ENCODE results near the gene ZNF521. TPM values are rescaled to one million over a fixed set of nuclear protein-coding genes. Genes with fewer than 3 reads are reported as not detected.

ZNF521 gene
- total RNA-seq, 1 experiment from 2014 or later = not detected

- BruUV-seq (replicated peaks) = no TSS peak
- no peaks in the 10 kb centered on the region for H4K20me1 ChIP-seq (ENCODE audit: insufficient read depth)
- intact Hi-C loops (cut with micrococcal nuclease; ENCODE audit: unreplicated experiment) = no loop called here
- DNase-seq = no peak
- no peaks in the 10 kb centered on the region for H3F3A ChIP-seq (ENCODE audit: insufficient read depth, low read depth)
- no peak overlapping the region for H2AFZ ChIP-seq
- H3K4me1 ChIP-seq (replicated peaks; ENCODE audit: insufficient read depth) = no peaks in the 10 kb centered on the region
- H3K79me2 ChIP-seq (ENCODE audit: low read depth) = no peaks in the 10 kb centered on the region
- no peaks in the 10 kb centered on the region for H3K27me3 ChIP-seq (ENCODE audit: insufficient read depth, low read depth)
- POLR2A ChIA-PET (ENCODE audit: unreplicated experiment) = no interaction called here
- no peak overlapping the region for H3K4me3 ChIP-seq
- CTCF ChIA-PET = no interaction called here
- no peak overlapping the region for H3K27ac ChIP-seq
- TF ChIP-seq CTCF (conservative IDR thresholded peaks at IDR 0.05) (no peak), EZH2 (IDR thresholded peaks at IDR 0.05; ENCODE audit: low read depth) (no peak)
- H3K36me3 ChIP-seq (ENCODE audit: low read depth) = no peaks in the 10 kb centered on the region
- no peak overlapping the region for H3K4me2 ChIP-seq
- no peaks in the 10 kb centered on the region for H3K9me3 ChIP-seq (ENCODE audit: insufficient read depth, low read depth)
- no peaks in the 10 kb centered on the region for H3K9me2 ChIP-seq (ENCODE audit: insufficient read depth)
Measured at GRCh38 chr18:25237571-25238267, 114.2 kb downstream of the ZNF521 start.

GRCh38 chr18:25236736-25237135, 115.2 kb downstream of the ZNF521 start:
- H3K27ac ChIP-seq = no peak overlapping the region
- intact Hi-C loops (cut with micrococcal nuclease; ENCODE audit: unreplicated experiment) = no loop called here
- no peak for TF ChIP-seq CTCF (conservative IDR thresholded peaks at IDR 0.05)
- no peak for TF ChIP-seq EZH2 (IDR thresholded peaks at IDR 0.05; ENCODE audit: low read depth)
- H3K27me3 ChIP-seq (ENCODE audit: insufficient read depth, low read depth) = no peaks in the 10 kb centered on the region
- H3K36me3 ChIP-seq (ENCODE audit: low read depth) = no peaks in the 10 kb centered on the region
- H3K9me3 ChIP-seq (ENCODE audit: insufficient read depth, low read depth) = no peaks in the 10 kb centered on the region
- DNase-seq = no peak
- no peak overlapping the region for H3K4me3 ChIP-seq
- CTCF ChIA-PET = no interaction called here
- BruUV-seq (replicated peaks) = no TSS peak
- no peaks in the 10 kb centered on the region for H4K20me1 ChIP-seq (ENCODE audit: insufficient read depth)
- no peak overlapping the region for H3K4me2 ChIP-seq
- H3F3A ChIP-seq (ENCODE audit: insufficient read depth, low read depth) = no peaks in the 10 kb centered on the region
- no peaks in the 10 kb centered on the region for H3K79me2 ChIP-seq (ENCODE audit: low read depth)
- POLR2A ChIA-PET (ENCODE audit: unreplicated experiment) = no interaction called here
- H3K9me2 ChIP-seq (ENCODE audit: insufficient read depth) = no peaks in the 10 kb centered on the region
- no peaks in the 10 kb centered on the region for H3K4me1 ChIP-seq (replicated peaks; ENCODE audit: insufficient read depth)
- no peak overlapping the region for H2AFZ ChIP-seq

- Histone ChIP-seq H4K20me1 (ENCODE audit: insufficient read depth) (no peaks in the 10 kb centered on the region), H3K9me2 (ENCODE audit: insufficient read depth) (no peaks in the 10 kb centered on the region), H3K4me1 (replicated peaks; ENCODE audit: insufficient read depth) (no peaks in the 10 kb centered on the region), H3K79me2 (ENCODE audit: low read depth) (no peaks in the 10 kb centered on the region), H3K9me3 (ENCODE audit: insufficient read depth, low read depth) (no peaks in the 10 kb centered on the region), H3K27ac (no peak overlapping the region), H3F3A (ENCODE audit: insufficient read depth, low read depth) (no peaks in the 10 kb centered on the region), H2AFZ (no peak overlapping the region), H3K4me3 (no peak overlapping the region), H3K27me3 (ENCODE audit: insufficient read depth, low read depth) (no peaks in the 10 kb centered on the region), H3K4me2 (no peak overlapping the region), H3K36me3 (ENCODE audit: low read depth) (no peaks in the 10 kb centered on the region)
- DNase-seq = no peak
- ChIA-PET POLR2A (ENCODE audit: unreplicated experiment) (no interaction called here), CTCF (no interaction called here)
- no TSS peak for BruUV-seq (replicated peaks)
- intact Hi-C loops (cut with micrococcal nuclease; ENCODE audit: unreplicated experiment) = no loop called here
- TF ChIP-seq CTCF (conservative IDR thresholded peaks at IDR 0.05) (no peak), EZH2 (IDR thresholded peaks at IDR 0.05; ENCODE audit: low read depth) (no peak)
Measured at GRCh38 chr18:25235401-25236042, 116.4 kb downstream of the ZNF521 start.

Data from PC-9 (cell line).